HG03280 (cell line): ENCODE measurements around the gene SH3BGRL3.
"Not testable (repeated sequence)": the region's sequence is repeated elsewhere in the genome, so short reads cannot be mapped to it uniquely, and the experiment has no call there.

Experiments
- ATAC-seq: cut with Tn5 transposase; IDR thresholded peaks from one replicate; pipeline ENCODE4 v1.9.1; 2021; ENCODE audit warnings: mild to moderate bottlenecking, moderate library complexity; ENCODE audit not compliant: unreplicated experiment

The SH3BGRL3 gene

GRCh38 chr1:26279456-26280332, at the start of gene SH3BGRL3:
Gene SH3BGRL3, plus strand, starts transcription at chr1:26280086. Its CDS starts 70 bp downstream, at chr1:26280156.
- peak; percentile 66 for ATAC-seq

- ATAC-seq = not testable (repeated sequence)
These were observed 49.2 kb upstream of the SH3BGRL3 start for GRCh38 chr1:26230682-26231081.

- ATAC-seq = peak; percentile 89
These were observed 45.8 kb upstream of the SH3BGRL3 start, which contains the start of gene CEP85 for GRCh38 chr1:26233903-26234643. Gene CEP85, plus strand, starts transcription at chr1:26234200. Its CDS starts 5,584 bp downstream, at chr1:26239784.

GRCh38 chr1:26234644-26235370, 45.1 kb upstream of the SH3BGRL3 start:
- ATAC-seq = no peak

- no peak for ATAC-seq
These were observed 42.5 kb upstream of the SH3BGRL3 start for GRCh38 chr1:26237230-26237966.

GRCh38 chr1:26239936-26240335, 40.0 kb upstream of the SH3BGRL3 start:
- ATAC-seq = no peak

GRCh38 chr1:26252718-26253117, 27.2 kb upstream of the SH3BGRL3 start:
- no peak for ATAC-seq

- ATAC-seq = no peak
These were observed 25.5 kb upstream of the SH3BGRL3 start for GRCh38 chr1:26254404-26254803.

GRCh38 chr1:26257222-26257621, 22.7 kb upstream of the SH3BGRL3 start:
- ATAC-seq = no peak

- no peak for ATAC-seq
These were observed 20.9 kb upstream of the SH3BGRL3 start for GRCh38 chr1:26259005-26259404.

GRCh38 chr1:26259578-26259977, 20.3 kb upstream of the SH3BGRL3 start:
- no peak for ATAC-seq

GRCh38 chr1:26263212-26263611, 16.7 kb upstream of the SH3BGRL3 start:
- ATAC-seq = no peak

GRCh38 chr1:26265405-26265804, 14.5 kb upstream of the SH3BGRL3 start:
- ATAC-seq = no peak

- ATAC-seq = no peak
These were observed 11.3 kb upstream of the SH3BGRL3 start for GRCh38 chr1:26268290-26269197.

GRCh38 chr1:26269198-26269550, 10.7 kb upstream of the SH3BGRL3 start:
- no peak for ATAC-seq

GRCh38 chr1:26274801-26275425, 5.0 kb upstream of the SH3BGRL3 start:
- ATAC-seq = no peak

- no peak for ATAC-seq
These were observed 4.1 kb upstream of the SH3BGRL3 start for GRCh38 chr1:26275580-26276431.

GRCh38 chr1:26276432-26276838, 3.5 kb upstream of the SH3BGRL3 start:
- ATAC-seq = no peak
